ENCODE results near the gene CAMK2N1. TPM values are rescaled to one million over a fixed set of nuclear protein-coding genes. Genes with fewer than 3 reads are reported as not detected.

Gene CAMK2N1
- total and polyA plus RNA-seq, 2 of the 8 experiments (the other 6 are each of a cell fraction or from before 2014, with no cell fraction given) = 2.3 to 5.6 TPM

- H3K4ac ChIP-seq (replicated peaks; ENCODE audit: insufficient read length, low read depth, low read length) = no peak overlapping the region
- H2AFZ ChIP-seq (ENCODE audit: low read length) = 0 out of 2 replicates have a peak overlapping the region, but pooled peaks have one; percentile 65
- no peaks in the 10 kb centered on the region; a peak in 1 of 4 replicates for H3K9me3 ChIP-seq (ENCODE audit: insufficient read depth in 2 of 2, low read depth in 1 of 2, low read length in 1 of 2)
- peak overlapping the region; percentile 27; the same call in 1 of the 2 replicates for H2BK20ac ChIP-seq (ENCODE audit: low read length)
- no peak overlapping the region for H3K27ac ChIP-seq (ENCODE audit: low read depth, low read length)
- H2AK5ac ChIP-seq (ENCODE audit: low read depth, low read length) = no peak overlapping the region
- POLR2A ChIA-PET (ENCODE audit: partially characterized antibody) = interaction anchor here (0.6 to 1.5 kb wide), 4 partner anchors 9 to 612 kb away, joined by 3 to 4 read pairs (median 4); partner anchors contain the start of gene OTUD3
- H3K9ac ChIP-seq (replicated peaks in 1 of 4; ENCODE audit: extremely low read depth in 1 of 4, low read depth in 3 of 4, low read length in 3 of 4) = no peak overlapping the region
- peak overlapping the region; percentile 30; the same call in 1 of the 2 replicates for H2BK5ac ChIP-seq (ENCODE audit: low read depth, low read length)
- no peak overlapping the region for H4K8ac ChIP-seq (ENCODE audit: extremely low read depth, insufficient read depth, low read length)
- 10% methylated on average over 16 of the region's 16 CpGs; no CpG with 5 or more reads in 1 of the 2 experiments for WGBS, 2 experiments (ENCODE audit: extremely low coverage in 1 of 2, insufficient coverage in 1 of 2, insufficient read length in 1 of 2, insufficient replicate concordance in 2 of 2, low coverage in 1 of 2, low lambda C conversion rate in 2 of 2, missing lambda C conversion rate in 1 of 2)
- H4K91ac ChIP-seq (replicated peaks; ENCODE audit: insufficient read length, low read length) = peak overlapping the region; percentile 71
- H2BK15ac ChIP-seq (ENCODE audit: low read length) = 0 out of 2 replicates have a peak overlapping the region, but pooled peaks have one; percentile 7
- H3K23ac ChIP-seq (ENCODE audit: insufficient read length) = no peak overlapping the region
- H4K20me1 ChIP-seq (replicated peaks in 1 of 2; ENCODE audit: control insufficient read depth in 1 of 2, insufficient read depth in 2 of 2, low read length in 2 of 2) = no peaks in the 10 kb centered on the region
- H3K56ac ChIP-seq (replicated peaks; ENCODE audit: insufficient read length, low read depth, low read length) = no peak overlapping the region
- no peak overlapping the region for H4K5ac ChIP-seq (ENCODE audit: insufficient read length, low read depth, low read length)
- peaks cover 0 to 11% (median 0%) of the 10 kb centered on the region in 4 experiments; a peak in 3 of 7 replicates for H3K4me1 ChIP-seq (replicated peaks in 1 of 4; ENCODE audit: control insufficient read depth in 3 of 4, insufficient read depth in 4 of 4, low read length in 3 of 4)
- H2BK12ac ChIP-seq (ENCODE audit: low read depth, low read length) = peak overlapping the region; percentile 75; the same call in 1 of the 2 replicates
- no peaks in the 10 kb centered on the region; a peak in 2 of 8 replicates for H3K36me3 ChIP-seq (ENCODE audit: control insufficient read depth in 2 of 4, insufficient read depth in 4 of 4, low read length in 3 of 4)
- CTCF ChIA-PET (ENCODE audit: partially characterized antibody) = interaction anchor here (0.6 to 6.9 kb wide), 61 partner anchors 9 to 800 kb away, joined by 3 to 54 read pairs (median 4); partner anchors contain the start of gene MUL1
- peak; percentile 98 for FAIRE-seq
- H2BK120ac ChIP-seq (replicated peaks; ENCODE audit: low read depth, low read length) = no peak overlapping the region
- no peaks in the 10 kb centered on the region; the same call in 1 of the 2 replicates for H3K23me2 ChIP-seq (ENCODE audit: low read depth, low read length)
- H3K14ac ChIP-seq (ENCODE audit: insufficient read length) = no peak overlapping the region
- peak overlapping the region; percentile 1 to 67 for H3K4me2 ChIP-seq (ENCODE audit: insufficient read depth in 1 of 2, low read depth in 2 of 2, low read length in 2 of 2)
- peaks cover 0 to 6% (median under 1%) of the 10 kb centered on the region in 4 experiments; a peak in 4 of 7 replicates for H3K27me3 ChIP-seq (replicated peaks in 1 of 4; ENCODE audit: control insufficient read depth in 3 of 4, extremely low read depth in 1 of 4, insufficient read depth in 3 of 4, low read length in 3 of 4)
- H3K18ac ChIP-seq (ENCODE audit: extremely low read depth, low read length) = no peak overlapping the region; the same call in 1 of the 2 replicates
- H3K79me1 ChIP-seq (ENCODE audit: low read depth, low read length) = no peaks in the 10 kb centered on the region
- H3K79me2 ChIP-seq (ENCODE audit: control insufficient read depth in 1 of 2, insufficient read depth in 2 of 2, low read length in 2 of 2) = no peaks in the 10 kb centered on the region
- peak; percentile 81 to 97 for DNase-seq (ENCODE audit: low read depth in 1 of 2, low spot score in 2 of 2)
- peak overlapping the region in 3 of 4 experiments; percentile 20 to 48 (median 26); a peak in 5 of 8 replicates for H3K4me3 ChIP-seq (ENCODE audit: extremely low read depth in 1 of 4, insufficient read depth in 2 of 4, low read depth in 3 of 4, low read length in 4 of 4)
- TF ChIP-seq RNF2 (IDR thresholded peaks at IDR 0.05; ENCODE audit: borderline replicate concordance, low read depth, low read length, missing control alignments, poor library complexity, severe bottlenecking) (no peak), TBP (IDR thresholded peaks at IDR 0.05; ENCODE audit: low read depth, low read length) (peak; percentile 16; the same call in 1 of the 2 replicates), ZNF274 (IDR thresholded peaks at IDR 0.05; ENCODE audit: borderline replicate concordance, extremely low read depth, low read length) (no peak), CREB1 (IDR thresholded peaks at IDR 0.05) (peak; percentile 60; the same call in 1 of the 2 replicates), SUZ12 (IDR thresholded peaks at IDR 0.05; ENCODE audit: low read length) (no peak)
Observed at GRCh38 chr1:20493839-20494608, 8.0 kb upstream of the CAMK2N1 start.

Data from H1 (cell line).